ENCODE data around the gene ADM2. TPM values are rescaled to one million over a fixed set of nuclear protein-coding genes. Genes with fewer than 3 reads are reported as not detected.

The ADM2 gene
- polyA plus RNA-seq, 1 of the 3 experiments (the other 2 are of a cell fraction), result 0.61 TPM

DNA sequence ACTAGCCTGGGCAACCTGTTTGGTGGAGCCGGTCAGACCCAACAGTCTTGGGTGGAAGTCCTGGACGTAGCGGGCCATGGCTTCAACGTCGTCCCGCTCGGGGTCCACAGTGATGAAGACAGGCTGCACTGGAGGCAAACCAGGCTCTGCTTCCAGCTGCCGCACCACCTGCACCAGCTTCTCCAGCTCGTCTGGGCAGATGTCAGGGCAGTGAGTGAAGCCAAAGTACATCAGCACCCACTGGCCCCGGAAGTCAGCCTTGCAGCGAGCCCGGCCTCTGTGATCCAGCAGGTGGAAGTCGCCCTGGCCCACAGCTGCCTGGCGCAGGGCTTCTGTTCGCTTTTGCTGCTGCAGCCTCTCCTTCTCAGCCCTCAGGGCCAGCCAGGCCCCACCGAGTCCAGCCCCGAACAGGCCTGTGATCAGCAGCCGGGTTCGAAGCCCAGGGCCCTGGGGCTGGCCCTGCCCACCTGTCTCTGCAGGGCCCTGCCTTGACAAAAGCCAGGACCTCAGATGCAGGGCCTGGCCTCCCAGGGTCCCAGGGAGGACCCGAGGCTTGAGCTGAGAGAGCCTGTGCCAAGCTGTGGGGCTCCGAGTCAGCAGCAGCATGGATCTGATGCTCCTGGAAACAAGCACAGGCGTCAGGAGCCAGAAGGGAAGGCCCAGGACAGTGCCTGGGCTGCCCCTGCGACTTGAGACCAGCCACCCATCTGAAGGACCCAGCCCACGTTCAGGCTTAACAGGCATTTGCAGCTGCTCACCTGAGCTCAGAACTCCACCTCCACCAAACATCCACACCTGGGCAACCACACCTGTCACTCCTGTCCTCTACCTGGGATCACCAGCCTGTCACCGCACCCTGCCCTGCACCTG lies 42.7 kb downstream of the ADM2 start:
- 85% methylated on average over 15 of the region's 25 CpGs for WGBS (ENCODE audit: low lambda C conversion rate)
- ChIA-PET POLR2A (interaction anchor here (0.9 to 2.9 kb wide), 8 partner anchors 8 to 58 kb away, joined by 3 to 12 read pairs (median 6); partner anchors contain the start of genes CHKB, KLHDC7B, LMF2 and NCAPH2), CTCF (interaction anchor here (0.7 to 3.4 kb wide), 7 partner anchors 8 to 58 kb away, joined by 3 to 53 read pairs (median 9); partner anchors contain the start of genes CHKB and SYCE3)
- Histone ChIP-seq H3K79me2 (ENCODE audit: insufficient read depth) (peaks cover 18% of the 10 kb centered on the region), H4K20me1 (ENCODE audit: insufficient read depth) (peaks cover 8% of the 10 kb centered on the region; the same call in 1 of the 2 replicates), H3K9me2 (no peaks in the 10 kb centered on the region), H3K4me3 (ENCODE audit: low read depth in 2 of 2, low read length in 1 of 2) (peak overlapping the region; percentile 80 to 81), H3K27me3 (ENCODE audit: insufficient read depth) (no peaks in the 10 kb centered on the region), H3K9me3 (no peaks in the 10 kb centered on the region), H3F3A (replicated peaks; ENCODE audit: insufficient read depth) (peaks cover 19% of the 10 kb centered on the region), H2AFZ (ENCODE audit: low read depth) (no peak overlapping the region), H3K36me3 (replicated peaks in 1 of 2; ENCODE audit: control insufficient read depth in 1 of 2, insufficient read depth in 2 of 2, low read length in 1 of 2) (peaks cover 7 to 35% of the 10 kb centered on the region in 2 experiments), H3K9ac (peak overlapping the region; percentile 80; the same call in 1 of the 2 replicates), H3K4me1 (ENCODE audit: control insufficient read depth in 1 of 2, insufficient read depth in 2 of 2, low read depth in 1 of 2, low read length in 1 of 2) (peaks cover 7 to 24% of the 10 kb centered on the region in 2 experiments; a peak in 2 of 4 replicates), H3K27ac (ENCODE audit: low read depth in 2 of 2, low read length in 1 of 2) (peak overlapping the region in 1 of 2 experiments; percentile 25; a peak in 1 of 4 replicates), H3K4me2 (peak overlapping the region; percentile 93)
- TF ChIP-seq JUND (IDR thresholded peaks at IDR 0.05), result no peak
- no peak for TF ChIP-seq GATA2 (CRISPR knock-in tag; IDR thresholded peaks at IDR 0.05)
- no peak for TF ChIP-seq NFIC (IDR thresholded peaks at IDR 0.05; ENCODE audit: borderline replicate concordance)
- no peak for TF ChIP-seq RCOR1 (IDR thresholded peaks at IDR 0.05; ENCODE audit: low read length)
- TF ChIP-seq EP300 (IDR thresholded peaks at IDR 0.05; ENCODE audit: borderline replicate concordance in 1 of 2, low read depth in 1 of 2, low read length in 1 of 2), result no peak
- TF ChIP-seq ELF1 (IDR thresholded peaks at IDR 0.05), result no peak
- no peak for TF ChIP-seq FOXJ3 (CRISPR knock-in tag; IDR thresholded peaks at IDR 0.05)
- no peak for TF ChIP-seq MEF2A (IDR thresholded peaks at IDR 0.05; ENCODE audit: borderline replicate concordance, low read depth)
- peak; percentile 52 for DNase-seq

DNA sequence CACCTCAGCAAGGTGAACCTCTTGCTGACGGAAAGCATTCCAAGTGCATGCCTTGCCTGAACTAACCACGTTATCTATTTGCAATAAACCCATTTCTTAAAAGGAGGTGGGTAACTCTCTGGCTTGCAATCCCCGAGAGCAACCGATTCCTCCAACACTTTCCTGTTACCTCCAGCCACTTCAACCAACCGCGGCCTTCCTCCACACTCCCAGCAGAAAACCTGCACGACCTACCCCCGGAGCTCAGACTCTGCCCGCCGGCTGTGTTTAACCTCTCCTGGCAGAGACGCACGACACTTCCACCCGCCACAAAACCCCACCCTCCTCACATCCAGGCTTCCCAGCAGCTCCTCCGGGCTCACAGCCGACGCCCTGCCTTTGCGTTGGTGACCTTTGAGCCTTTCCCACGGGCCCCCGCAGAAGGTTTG lies 43.3 kb downstream of the ADM2 start:
- ChIA-PET CTCF (interaction anchor here (1.0 to 3.4 kb wide), 13 partner anchors 9 to 287 kb away, joined by 3 to 53 read pairs (median 7); partner anchors contain the start of genes CHKB, SYCE3 and TUBGCP6), POLR2A (interaction anchor here (0.9 to 2.9 kb wide), 12 partner anchors 9 to 121 kb away, joined by 3 to 12 read pairs (median 6); partner anchors contain the start of genes CHKB, KLHDC7B, LMF2 and NCAPH2)
- WGBS (ENCODE audit: low lambda C conversion rate), result 17% methylated on average over 17 of the region's 19 CpGs
- H3K4me3 ChIP-seq (ENCODE audit: low read depth in 2 of 2, low read length in 1 of 2), result peak overlapping the region; percentile 80 to 81
- no peaks in the 10 kb centered on the region for H3K9me3 ChIP-seq
- TF ChIP-seq RAD21 (IDR thresholded peaks at IDR 0.05; ENCODE audit: low read length) (no peak), SMC3 (IDR thresholded peaks at IDR 0.05; ENCODE audit: low read depth, low read length) (no peak), TAF1 (IDR thresholded peaks at IDR 0.05; ENCODE audit: borderline replicate concordance, low read depth, low read length) (no peak), ELF1 (IDR thresholded peaks at IDR 0.05) (no peak)
- peaks cover 18% of the 10 kb centered on the region for H3K79me2 ChIP-seq (ENCODE audit: insufficient read depth)
- peaks cover 7 to 24% of the 10 kb centered on the region in 2 experiments; a peak in 2 of 4 replicates for H3K4me1 ChIP-seq (ENCODE audit: control insufficient read depth in 1 of 2, insufficient read depth in 2 of 2, low read depth in 1 of 2, low read length in 1 of 2)
- no peak for DNase-seq
- no peaks in the 10 kb centered on the region for H3K9me2 ChIP-seq
- peak overlapping the region; percentile 80 for H3K9ac ChIP-seq
- peak overlapping the region; percentile 68 to 89 for H3K27ac ChIP-seq (ENCODE audit: low read depth in 2 of 2, low read length in 1 of 2)
- H3K27me3 ChIP-seq (ENCODE audit: insufficient read depth), result no peaks in the 10 kb centered on the region
- peaks cover 7 to 30% of the 10 kb centered on the region in 2 experiments for H3K36me3 ChIP-seq (replicated peaks in 1 of 2; ENCODE audit: control insufficient read depth in 1 of 2, insufficient read depth in 2 of 2, low read length in 1 of 2)
- peaks cover 19% of the 10 kb centered on the region for H3F3A ChIP-seq (replicated peaks; ENCODE audit: insufficient read depth)
- peak overlapping the region; percentile 93 for H3K4me2 ChIP-seq
- H4K20me1 ChIP-seq (ENCODE audit: insufficient read depth), result peaks cover 8% of the 10 kb centered on the region; the same call in 1 of the 2 replicates
- peak overlapping the region; percentile 65; the same call in 1 of the 2 replicates for H2AFZ ChIP-seq (ENCODE audit: low read depth)

Measured in SK-N-SH (cell line).